ENCODE measurements around the gene CROCC2.

- no peak for TF ChIP-seq CTCF (IDR thresholded peaks at IDR 0.05)
- TF ChIP-seq POLR2A (IDR thresholded peaks at IDR 0.05): no peak
Observed at GRCh38 chr2:240988571-240989271, 82.6 kb downstream of the CROCC2 start.
